ENCODE data around the gene CHST10. TPM values are rescaled to one million over a fixed set of nuclear protein-coding genes. Genes with fewer than 3 reads are reported as not detected.
A peak's percentile ranks its signal among the peaks of the same experiment; 100 is the strongest.

Gene CHST10
- total RNA-seq, 1 donor, result 7.2 TPM

DNA sequence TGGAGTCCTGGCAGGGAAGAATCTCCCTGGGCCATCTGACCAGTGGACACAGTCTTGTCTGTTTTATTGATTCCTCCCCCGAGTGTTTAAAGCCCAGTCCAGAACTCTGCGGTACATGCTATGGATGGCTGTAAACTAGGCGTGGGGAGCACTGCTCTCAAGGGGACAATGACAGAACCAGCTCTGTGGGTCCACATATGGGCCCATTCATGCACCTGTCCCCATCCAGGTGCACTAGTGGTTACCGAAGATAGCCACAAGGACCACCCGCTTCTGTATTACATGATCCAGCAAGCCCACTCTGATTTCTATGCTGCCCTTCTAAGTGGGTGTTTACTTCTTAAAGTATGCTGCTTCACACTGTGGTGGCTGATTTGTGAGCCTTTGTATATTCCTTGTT, 21.0 kb downstream of the CHST10 start:
- no peak overlapping the region for H3K27ac ChIP-seq (ENCODE audit: low read depth, low read length)
- H3K79me2 ChIP-seq (ENCODE audit: insufficient read depth, low read length), result no peaks in the 10 kb centered on the region
- H3K27me3 ChIP-seq (ENCODE audit: insufficient read depth, low read length), result no peaks in the 10 kb centered on the region
- DNase-seq (ENCODE audit: insufficient read length, low spot score, missing footprints), result no peak
- no peak overlapping the region for H3K4me2 ChIP-seq (ENCODE audit: insufficient read depth, low read length)
- H3K4me3 ChIP-seq (ENCODE audit: insufficient read depth, low read length), result no peak overlapping the region
- H3K9me3 ChIP-seq (ENCODE audit: low read depth, low read length), result no peaks in the 10 kb centered on the region
- no peak for TF ChIP-seq CTCF (IDR thresholded peaks at IDR 0.05; ENCODE audit: extremely low read depth, low read depth, low read length)
- H3K4me1 ChIP-seq (ENCODE audit: insufficient read depth, low read length), result no peaks in the 10 kb centered on the region
- H4K20me1 ChIP-seq (ENCODE audit: insufficient read depth, low read length), result no peaks in the 10 kb centered on the region
- no peak overlapping the region for H2AFZ ChIP-seq (ENCODE audit: low read length)
- no peaks in the 10 kb centered on the region for H3K36me3 ChIP-seq (ENCODE audit: insufficient read depth, low read length)

- H3K4me2 ChIP-seq (ENCODE audit: insufficient read depth, low read length), result no peak overlapping the region
Measured at GRCh38 chr2:100395532-100396350, 21.7 kb downstream of the CHST10 start.

GRCh38 chr2:100394111-100394641, 23.3 kb downstream of the CHST10 start:
- TF ChIP-seq CTCF (IDR thresholded peaks at IDR 0.05; ENCODE audit: extremely low read depth, low read depth, low read length), result no peak

More at GRCh38 chr2:100395532-100396350, 21.7 kb downstream of the CHST10 start:
- Histone ChIP-seq H3K9me3 (ENCODE audit: low read depth, low read length) (no peaks in the 10 kb centered on the region), H3K79me2 (ENCODE audit: insufficient read depth, low read length) (no peaks in the 10 kb centered on the region), H3K4me3 (ENCODE audit: insufficient read depth, low read length) (no peak overlapping the region), H2AFZ (ENCODE audit: low read length) (no peak overlapping the region), H3K27ac (ENCODE audit: low read depth, low read length) (no peak overlapping the region), H3K27me3 (ENCODE audit: insufficient read depth, low read length) (no peaks in the 10 kb centered on the region), H3K36me3 (ENCODE audit: insufficient read depth, low read length) (no peaks in the 10 kb centered on the region), H4K20me1 (ENCODE audit: insufficient read depth, low read length) (no peaks in the 10 kb centered on the region), H3K4me1 (ENCODE audit: insufficient read depth, low read length) (no peaks in the 10 kb centered on the region)
- no peak for DNase-seq (ENCODE audit: insufficient read length, low spot score, missing footprints)
- TF ChIP-seq CTCF (IDR thresholded peaks at IDR 0.05; ENCODE audit: extremely low read depth, low read depth, low read length), result no peak

DNA sequence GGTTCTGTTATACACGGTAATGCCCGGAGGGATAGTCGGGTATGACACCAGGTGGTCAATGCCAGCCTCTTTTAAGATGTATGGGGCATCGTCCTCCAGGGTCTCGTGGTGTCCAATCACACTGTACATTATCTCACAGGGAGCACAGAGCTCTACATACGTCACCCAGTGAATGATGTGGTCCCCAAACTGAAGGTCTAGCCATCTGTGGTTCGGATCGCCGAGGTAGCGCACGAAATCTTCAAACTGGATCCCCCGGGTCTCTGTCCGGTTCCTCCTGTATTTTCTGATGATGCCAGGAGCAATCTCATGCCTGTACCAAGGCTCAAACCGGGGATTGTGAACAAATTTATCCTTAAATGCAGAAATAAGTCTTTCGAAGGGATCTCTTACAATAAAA, 24.1 kb downstream of the CHST10 start:
- Histone ChIP-seq H4K20me1 (ENCODE audit: insufficient read depth, low read length) (no peaks in the 10 kb centered on the region), H3K9me3 (ENCODE audit: low read depth, low read length) (no peaks in the 10 kb centered on the region), H3K4me3 (ENCODE audit: insufficient read depth, low read length) (no peak overlapping the region), H3K79me2 (ENCODE audit: insufficient read depth, low read length) (no peaks in the 10 kb centered on the region), H3K4me1 (ENCODE audit: insufficient read depth, low read length) (no peaks in the 10 kb centered on the region), H3K36me3 (ENCODE audit: insufficient read depth, low read length) (no peaks in the 10 kb centered on the region), H3K4me2 (ENCODE audit: insufficient read depth, low read length) (no peak overlapping the region), H3K27me3 (ENCODE audit: insufficient read depth, low read length) (no peaks in the 10 kb centered on the region), H3K27ac (ENCODE audit: low read depth, low read length) (no peak overlapping the region), H2AFZ (ENCODE audit: low read length) (no peak overlapping the region)
- no peak for TF ChIP-seq CTCF (IDR thresholded peaks at IDR 0.05; ENCODE audit: extremely low read depth, low read depth, low read length)
- no peak for DNase-seq (ENCODE audit: insufficient read length, low spot score, missing footprints)

More at GRCh38 chr2:100394111-100394641, 23.3 kb downstream of the CHST10 start:
- H3K4me1 ChIP-seq (ENCODE audit: insufficient read depth, low read length), result no peaks in the 10 kb centered on the region
- no peaks in the 10 kb centered on the region for H3K36me3 ChIP-seq (ENCODE audit: insufficient read depth, low read length)
- H4K20me1 ChIP-seq (ENCODE audit: insufficient read depth, low read length), result no peaks in the 10 kb centered on the region
- no peaks in the 10 kb centered on the region for H3K27me3 ChIP-seq (ENCODE audit: insufficient read depth, low read length)
- DNase-seq (ENCODE audit: insufficient read length, low spot score, missing footprints), result peak; percentile 73
- H3K9me3 ChIP-seq (ENCODE audit: low read depth, low read length), result no peaks in the 10 kb centered on the region
- no peak overlapping the region for H3K4me2 ChIP-seq (ENCODE audit: insufficient read depth, low read length)
- no peak overlapping the region for H3K27ac ChIP-seq (ENCODE audit: low read depth, low read length)
- no peak overlapping the region for H3K4me3 ChIP-seq (ENCODE audit: insufficient read depth, low read length)
- H3K79me2 ChIP-seq (ENCODE audit: insufficient read depth, low read length), result no peaks in the 10 kb centered on the region
- no peak overlapping the region for H2AFZ ChIP-seq (ENCODE audit: low read length)
